Cardiac ventricle fibroblast (primary cell): ENCODE results near the gene SHOC1. TPM values are rescaled to one million over a fixed set of nuclear protein-coding genes. Genes with fewer than 3 reads are reported as not detected.

Source experiments
- total RNA-seq: library from RNA; depleted of rRNA; stranded (reverse); fragments of >200 nt; gene quantifications from 2 replicates; pipeline ENCODE4 v1.2.3, GENCODE V29; 2015

Gene SHOC1
- total RNA-seq, result not detected in 2 replicates

GRCh38 chr9:111794835-111795556 lies at the start of gene SHOC1:
SHOC1 (minus strand) TSS chr9:111794937; CDS start chr9:111791418, 3,519 bp downstream.

Other genes with a start within 250 kb of the SHOC1 start
- 92.3 and 111 TPM in 2 replicates for gene PTGR1, start 195.3 kb downstream of the SHOC1 start, total RNA-seq
- gene DNAJC25, start 163.6 kb downstream of the SHOC1 start, total RNA-seq, result 10.6 and 12.0 TPM in 2 replicates
- 62.5 and 66.9 TPM in 2 replicates for gene GNG10, start 133.3 kb downstream of the SHOC1 start, total RNA-seq
- 13.1 and 14.9 TPM in 2 replicates for gene UGCG, start 101.9 kb upstream of the SHOC1 start, total RNA-seq